GM12873 (cell line): ENCODE measurements around the gene TSPAN32.

Experiments
- TF ChIP-seq, protein P1 (sequence below): IDR thresholded peaks from 2 replicates; pipeline ENCODE4 v1.5.1; 2012; ENCODE audit warnings: low read depth, mild to moderate bottlenecking, moderate library complexity, low read length, control low read depth; ENCODE audit not compliant: insufficient read depth; ENCODE audit errors: missing control alignments

TSPAN32 gene

GRCh38 chr11:2294926-2295290, 6.9 kb upstream of the TSPAN32 start:
- TF ChIP-seq, protein P1, sequence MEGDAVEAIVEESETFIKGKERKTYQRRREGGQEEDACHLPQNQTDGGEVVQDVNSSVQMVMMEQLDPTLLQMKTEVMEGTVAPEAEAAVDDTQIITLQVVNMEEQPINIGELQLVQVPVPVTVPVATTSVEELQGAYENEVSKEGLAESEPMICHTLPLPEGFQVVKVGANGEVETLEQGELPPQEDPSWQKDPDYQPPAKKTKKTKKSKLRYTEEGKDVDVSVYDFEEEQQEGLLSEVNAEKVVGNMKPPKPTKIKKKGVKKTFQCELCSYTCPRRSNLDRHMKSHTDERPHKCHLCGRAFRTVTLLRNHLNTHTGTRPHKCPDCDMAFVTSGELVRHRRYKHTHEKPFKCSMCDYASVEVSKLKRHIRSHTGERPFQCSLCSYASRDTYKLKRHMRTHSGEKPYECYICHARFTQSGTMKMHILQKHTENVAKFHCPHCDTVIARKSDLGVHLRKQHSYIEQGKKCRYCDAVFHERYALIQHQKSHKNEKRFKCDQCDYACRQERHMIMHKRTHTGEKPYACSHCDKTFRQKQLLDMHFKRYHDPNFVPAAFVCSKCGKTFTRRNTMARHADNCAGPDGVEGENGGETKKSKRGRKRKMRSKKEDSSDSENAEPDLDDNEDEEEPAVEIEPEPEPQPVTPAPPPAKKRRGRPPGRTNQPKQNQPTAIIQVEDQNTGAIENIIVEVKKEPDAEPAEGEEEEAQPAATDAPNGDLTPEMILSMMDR = no peak

DNA sequence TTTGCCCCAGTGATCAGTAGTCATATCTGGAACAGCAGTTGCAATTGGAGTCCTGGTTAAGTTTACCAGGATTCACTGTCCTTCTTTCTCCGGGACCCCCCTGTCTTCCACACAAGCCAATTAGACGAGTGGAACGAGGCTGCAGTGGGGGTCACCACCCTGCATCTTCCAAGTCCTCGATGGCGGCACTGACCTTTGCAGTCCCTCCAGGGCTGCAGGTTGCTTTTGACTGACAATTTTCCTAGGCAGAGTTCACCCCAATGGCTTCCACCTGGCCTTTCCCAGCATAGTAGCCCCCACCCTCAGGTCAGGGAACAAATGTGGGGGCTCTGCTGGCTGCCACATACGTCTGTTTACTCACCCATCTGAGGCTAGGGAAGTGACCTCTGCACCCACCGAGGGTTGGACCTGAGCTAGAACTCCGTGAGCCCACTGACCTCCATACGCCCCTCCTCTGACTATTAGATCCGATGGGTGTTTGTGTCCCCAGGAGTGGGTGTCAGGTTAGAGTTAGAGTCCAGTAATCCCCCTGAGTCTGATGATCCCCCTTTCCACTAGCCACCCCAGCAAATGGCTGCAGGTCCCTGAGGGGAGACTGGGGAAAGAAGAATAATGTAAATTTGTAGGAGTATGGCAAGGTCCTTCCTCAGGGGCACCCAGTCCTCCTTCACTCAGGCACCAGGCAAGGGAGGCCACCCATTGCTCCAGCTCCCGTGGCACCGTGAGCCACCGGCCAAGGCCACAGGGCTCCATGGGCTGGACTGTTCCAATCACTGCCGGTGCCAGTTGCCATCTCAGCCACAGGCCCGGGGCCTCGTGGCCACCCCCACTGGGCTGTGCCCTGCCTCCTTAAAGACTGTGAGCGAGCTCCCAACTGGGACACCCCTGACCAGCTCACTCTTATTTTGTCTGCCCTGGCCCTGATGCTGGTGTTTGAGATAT, 5.6 kb upstream of the TSPAN32 start:
- TF ChIP-seq, protein P1 = no peak

GRCh38 chr11:2296913-2297622, 4.7 kb upstream of the TSPAN32 start:
- TF ChIP-seq, protein P1 = no peak

- TF ChIP-seq, protein P1 = no peak
These were observed 4.2 kb upstream of the TSPAN32 start for GRCh38 chr11:2297623-2298030.

DNA sequence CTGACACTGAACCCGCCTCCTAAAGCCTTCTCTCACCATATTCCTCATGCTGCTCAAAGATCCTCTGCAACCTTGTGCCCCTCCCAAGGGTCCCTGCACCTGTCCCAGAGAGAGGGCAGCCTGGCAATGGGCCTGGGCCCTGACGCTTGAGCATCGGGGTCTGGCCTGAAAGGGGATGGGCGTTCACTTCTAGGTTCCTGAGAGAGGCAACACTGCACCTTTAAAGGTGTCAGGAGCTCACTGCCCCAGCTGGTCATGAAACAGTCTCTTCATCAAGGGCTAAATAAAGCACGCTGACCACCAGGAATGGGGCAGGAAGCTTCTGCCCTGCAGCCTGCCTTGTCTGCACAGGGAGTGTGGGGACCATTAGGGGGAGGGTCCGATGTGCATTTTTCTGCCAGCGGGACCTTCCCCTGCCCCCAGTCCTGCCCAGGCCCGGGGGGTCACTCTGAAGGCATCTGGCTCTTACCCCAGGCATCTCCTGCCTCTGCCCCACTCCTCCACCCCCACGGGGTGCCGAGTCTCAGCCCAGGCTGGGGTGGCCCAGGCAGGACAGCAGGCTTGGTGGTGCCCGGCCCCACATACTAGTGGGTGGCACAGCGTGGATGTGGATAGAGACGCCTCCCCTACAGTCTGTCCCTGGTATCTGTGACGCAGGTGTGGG, 3.5 kb upstream of the TSPAN32 start:
- TF ChIP-seq, protein P1 = no peak

- TF ChIP-seq, protein P1 = peak; percentile 33
These were observed 2.7 kb upstream of the TSPAN32 start for GRCh38 chr11:2298795-2299761.
